Activated T-helper 2 cell treated with anti-CD3 and anti-CD28 coated beads, Interferon-gamma antibody, Interleukin-2, Interleukin-4, amounts not matched to agents 10 μg/mL and 5 μg/mL and 100 μg/mL, durations not matched to agents 14 hours and 24 hours and 36 hours (primary cell): ENCODE results near the gene CCDC178. TPM values are rescaled to one million over a fixed set of nuclear protein-coding genes. Genes with fewer than 3 reads are reported as not detected.

Experiments
- DNase-seq: peaks from one replicate; pipeline ENCODE4 v3.0.0; 2021; ENCODE audit warnings: low spot score
- H3K27ac Mint-ChIP-seq: one replicate; pipeline ENCODE4 v1.8.0; 2021; ENCODE audit warnings: mixed read lengths
- H3K27me3 Mint-ChIP-seq: one replicate; pipeline ENCODE4 v1.8.0; 2021; ENCODE audit warnings: low read depth, mixed read lengths
- H3K36me3 Mint-ChIP-seq: one replicate; pipeline ENCODE4 v1.8.0; 2021; ENCODE audit warnings: low read depth, mixed read lengths
- H3K4me1 Mint-ChIP-seq: one replicate; pipeline ENCODE4 v1.8.0; 2021; ENCODE audit warnings: low read depth, mixed read lengths
- H3K4me3 Mint-ChIP-seq: one replicate; pipeline ENCODE4 v1.8.0; 2021; ENCODE audit warnings: low read depth, mild to moderate bottlenecking, moderate library complexity, mixed read lengths
- H3K9me3 Mint-ChIP-seq: one replicate; pipeline ENCODE4 v1.8.0; 2021; ENCODE audit warnings: mixed read lengths
- intact Hi-C: fragments of 100-400 bp; cut with micrococcal nuclease; formaldehyde crosslinking; loops from one replicate; pipeline ENCODE4 v1.15.1; 2023
- total RNA-seq: library from RNA; stranded (reverse); gene quantifications from 2 replicates; pipeline ENCODE4 v1.2.3, GENCODE V29; 2022

CCDC178 gene
- total RNA-seq, 1 donor from 2014 or later: not detected

DNA sequence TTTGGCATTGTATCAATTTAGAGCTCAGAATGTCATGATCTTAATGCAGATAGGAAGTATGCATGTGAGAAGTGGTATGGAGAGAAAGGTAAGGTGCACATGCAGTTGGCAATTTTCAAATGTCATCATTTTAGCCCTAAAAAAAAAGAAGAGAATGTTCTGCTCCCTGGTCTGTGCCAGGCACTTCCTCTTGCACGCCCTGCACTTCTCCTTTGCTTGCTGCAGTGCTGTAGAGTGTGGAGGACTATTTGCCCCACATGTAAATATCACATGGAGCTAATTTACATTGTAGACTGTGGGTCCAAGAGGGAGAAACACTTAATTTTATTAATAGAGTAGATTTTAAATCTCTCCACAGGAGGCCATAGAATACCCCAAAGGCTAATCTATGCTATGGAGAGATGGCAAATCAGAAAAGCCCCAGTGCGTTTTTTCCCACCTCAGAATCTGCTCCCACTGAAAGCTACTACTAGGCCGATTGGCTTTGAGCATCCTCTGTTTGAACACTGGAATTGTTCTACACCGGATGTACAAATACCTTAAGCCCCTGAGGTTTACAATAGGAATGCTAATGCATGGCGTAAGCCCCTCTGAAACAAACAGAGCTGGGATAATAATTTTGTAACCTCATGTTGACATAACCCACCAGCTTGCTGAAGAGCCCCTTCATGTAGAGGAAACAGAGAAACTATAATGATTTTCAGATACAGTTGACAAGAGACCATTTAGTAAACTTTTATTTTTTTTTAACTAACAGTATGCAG, 530.5 kb downstream of the CCDC178 start:
- Mint-ChIP-seq H3K4me1 (no peaks in the 10 kb centered on the region), H3K36me3 (no peaks in the 10 kb centered on the region), H3K27me3 (no peaks in the 10 kb centered on the region), H3K4me3 (no peak overlapping the region), H3K27ac (no peak overlapping the region), H3K9me3 (peaks cover 6% of the 10 kb centered on the region)
- no peak for DNase-seq
- intact Hi-C loops: no loop called here

DNA sequence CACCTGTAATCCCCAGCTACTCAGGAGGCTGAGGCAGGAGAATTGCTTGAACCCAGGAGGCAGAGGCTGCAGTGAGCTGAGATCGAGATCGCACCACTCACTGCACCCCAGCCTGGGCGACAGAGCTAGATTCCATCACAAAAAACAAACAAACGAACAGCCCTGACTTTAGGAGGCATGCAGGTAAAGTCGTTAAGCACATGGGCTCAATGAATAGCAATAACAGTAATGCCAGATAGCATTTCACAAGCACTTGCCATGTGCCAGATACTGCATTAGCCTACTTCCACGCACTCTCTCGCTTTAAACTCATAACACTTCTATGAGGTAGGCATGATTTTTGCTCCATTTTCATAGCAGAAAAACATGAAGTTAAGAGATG, 532.1 kb downstream of the CCDC178 start:
- Mint-ChIP-seq H3K4me1 (no peaks in the 10 kb centered on the region), H3K27me3 (no peaks in the 10 kb centered on the region), H3K9me3 (peaks cover 8% of the 10 kb centered on the region), H3K36me3 (no peaks in the 10 kb centered on the region), H3K27ac (no peak overlapping the region), H3K4me3 (no peak overlapping the region)
- intact Hi-C loops: no loop called here
- DNase-seq: no peak

DNA sequence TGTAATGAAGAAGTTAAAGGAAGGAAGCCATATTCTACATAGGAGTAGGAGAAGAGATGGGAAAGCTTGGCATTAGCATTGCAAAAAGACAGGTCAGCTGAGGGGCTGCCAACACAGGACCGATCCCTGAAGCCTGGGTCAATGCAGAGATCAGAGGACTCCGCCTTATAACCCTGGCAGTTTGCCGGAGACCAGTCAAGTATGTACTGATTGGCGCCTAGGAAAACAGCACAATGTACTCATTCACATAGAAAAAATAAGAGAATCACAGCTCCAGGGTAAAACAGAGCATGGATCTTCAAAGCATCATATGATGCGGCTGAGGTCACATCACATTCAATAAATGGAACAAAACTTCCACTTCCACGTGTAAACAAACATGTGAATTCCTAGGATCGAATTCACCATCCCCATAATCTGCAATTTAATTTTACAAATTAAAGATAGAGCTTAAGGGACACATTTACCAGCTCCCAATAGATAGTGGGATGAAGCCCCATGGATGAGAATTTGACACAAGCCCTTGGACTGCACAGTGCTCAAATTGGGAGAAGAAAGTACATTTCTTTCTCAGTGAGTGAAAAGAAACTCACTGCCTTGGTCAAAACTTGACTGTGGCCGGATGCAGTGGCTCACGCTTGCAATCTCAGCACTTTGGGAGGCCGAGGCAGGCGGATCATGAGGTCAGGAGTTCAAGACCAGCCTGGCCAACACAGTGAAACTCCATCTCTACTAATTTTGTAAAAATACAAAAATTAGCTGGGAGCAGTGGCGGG, 532.7 kb downstream of the CCDC178 start:
- H3K27ac Mint-ChIP-seq: no peak overlapping the region
- H3K27me3 Mint-ChIP-seq: no peaks in the 10 kb centered on the region
- H3K36me3 Mint-ChIP-seq: no peaks in the 10 kb centered on the region
- intact Hi-C loops: no loop called here
- peaks cover 9% of the 10 kb centered on the region for H3K9me3 Mint-ChIP-seq
- DNase-seq: no peak
- H3K4me1 Mint-ChIP-seq: no peaks in the 10 kb centered on the region
- H3K4me3 Mint-ChIP-seq: no peak overlapping the region

DNA sequence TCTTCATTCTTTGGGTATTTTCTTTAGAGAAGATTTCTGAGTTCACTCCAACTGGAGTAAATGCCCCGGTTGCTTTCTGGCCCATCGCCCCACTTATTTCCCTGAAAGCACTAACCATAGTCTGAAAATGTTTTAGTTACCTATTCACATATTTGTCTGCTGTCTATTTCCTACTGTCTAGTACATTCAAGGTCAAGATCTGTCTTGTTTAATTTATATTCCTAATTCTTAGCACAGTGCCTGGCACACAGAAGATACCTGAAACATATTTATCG, 533.3 kb downstream of the CCDC178 start:
- H3K36me3 Mint-ChIP-seq: no peaks in the 10 kb centered on the region
- DNase-seq: no peak
- H3K4me3 Mint-ChIP-seq: no peak overlapping the region
- H3K4me1 Mint-ChIP-seq: no peaks in the 10 kb centered on the region
- intact Hi-C loops: no loop called here
- no peak overlapping the region for H3K27ac Mint-ChIP-seq
- H3K27me3 Mint-ChIP-seq: no peaks in the 10 kb centered on the region
- peaks cover 9% of the 10 kb centered on the region for H3K9me3 Mint-ChIP-seq

DNA sequence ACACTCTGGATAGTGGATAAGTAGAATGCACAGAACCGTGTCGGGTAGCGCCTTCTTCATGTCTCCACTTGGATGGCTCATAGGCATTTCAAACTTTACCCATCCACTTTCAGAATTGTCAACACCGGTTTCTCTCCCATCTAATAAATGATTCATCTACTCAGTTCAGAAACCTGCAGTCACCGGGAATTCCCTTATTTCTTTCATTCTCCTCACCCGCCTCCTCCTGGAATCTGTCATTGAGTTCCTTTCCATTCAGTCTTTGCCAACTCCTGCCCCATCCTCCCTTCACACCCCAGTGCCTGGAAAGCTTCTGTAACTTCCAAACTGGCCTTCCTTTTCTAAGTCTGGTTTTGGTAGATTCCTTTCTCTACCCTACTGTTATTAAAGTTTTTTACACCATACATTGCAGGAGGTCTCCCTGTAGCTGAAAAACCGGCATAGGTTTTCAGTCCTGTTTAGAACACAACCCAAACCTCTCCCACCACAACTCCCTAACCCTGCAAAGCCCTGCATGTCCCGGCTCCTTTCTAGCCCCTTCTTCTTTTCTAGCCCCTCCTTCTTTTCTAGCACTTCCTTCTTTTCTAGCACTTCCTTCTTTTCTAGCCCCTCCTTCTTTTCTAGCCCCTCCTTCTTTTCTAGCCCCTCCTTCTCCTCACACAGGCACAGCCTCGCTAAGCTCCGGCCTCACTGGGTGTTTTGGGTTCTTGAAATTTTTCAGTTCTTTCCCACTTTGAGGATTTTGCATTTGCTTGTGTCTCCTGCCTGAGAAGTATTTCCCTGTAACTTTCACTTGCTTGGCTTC, 533.8 kb downstream of the CCDC178 start:
- Mint-ChIP-seq H3K27ac (no peak overlapping the region), H3K4me1 (no peaks in the 10 kb centered on the region), H3K27me3 (no peaks in the 10 kb centered on the region), H3K36me3 (no peaks in the 10 kb centered on the region), H3K9me3 (peaks cover 9% of the 10 kb centered on the region), H3K4me3 (no peak overlapping the region)
- DNase-seq: no peak
- intact Hi-C loops: no loop called here

DNA sequence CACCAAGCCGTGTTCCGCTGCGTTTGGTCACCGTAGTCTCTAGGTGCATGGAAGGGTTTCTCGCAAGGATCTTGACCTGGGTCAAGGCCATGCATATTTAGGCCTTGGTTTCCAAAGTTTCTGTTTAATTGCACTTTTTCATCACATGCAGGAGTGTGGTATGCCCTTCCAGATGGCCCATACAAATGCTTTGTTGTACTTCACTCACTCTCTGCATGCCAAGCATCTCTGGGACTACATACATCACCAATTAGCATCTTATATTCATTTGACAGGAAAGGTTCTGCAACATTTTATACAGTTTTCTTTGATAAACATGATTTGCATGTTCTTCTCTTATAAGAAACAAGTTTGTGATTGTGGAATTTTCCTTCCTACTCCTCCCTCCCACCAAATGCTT, 534.9 kb downstream of the CCDC178 start:
- Mint-ChIP-seq H3K4me1 (no peaks in the 10 kb centered on the region), H3K36me3 (no peaks in the 10 kb centered on the region), H3K27ac (no peak overlapping the region), H3K27me3 (no peaks in the 10 kb centered on the region), H3K9me3 (peaks cover 9% of the 10 kb centered on the region), H3K4me3 (no peak overlapping the region)
- intact Hi-C loops: no loop called here
- DNase-seq: no peak

DNA sequence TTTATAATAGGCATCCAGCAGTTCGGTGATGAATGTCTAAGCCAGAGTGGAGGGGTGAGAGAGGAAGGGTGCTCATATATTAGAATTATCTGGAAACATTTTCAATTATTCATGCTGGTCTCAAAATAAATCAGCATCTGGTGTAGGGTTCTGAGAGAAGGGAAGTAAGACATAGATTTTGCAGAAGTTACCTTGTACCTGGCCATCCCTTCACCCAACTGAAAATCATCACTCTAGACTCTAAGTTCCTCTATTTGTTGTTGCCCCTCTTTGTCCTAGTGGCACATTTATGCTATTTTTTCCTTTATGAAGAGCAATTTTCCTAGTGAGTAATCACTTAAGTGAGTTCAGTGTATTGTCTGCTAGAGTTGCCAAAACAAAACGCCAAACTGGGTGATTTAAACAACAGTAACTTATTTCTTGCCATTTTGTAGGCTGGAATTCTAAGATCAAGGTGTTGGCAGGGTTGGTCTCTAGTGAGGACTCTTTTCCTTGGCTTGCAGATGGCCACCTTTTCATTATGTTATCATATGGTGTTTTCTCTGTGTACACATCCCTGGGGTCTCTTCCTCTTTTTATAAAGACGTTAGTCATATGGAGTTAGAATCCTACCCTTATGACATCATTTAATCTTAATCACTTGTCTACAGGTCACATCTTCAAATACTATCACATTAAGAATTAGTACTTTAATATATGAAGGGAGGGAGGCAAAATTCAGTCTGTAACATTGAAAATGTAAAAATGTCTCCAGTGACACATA, 537.8 kb downstream of the CCDC178 start:
- peaks cover 13% of the 10 kb centered on the region for H3K9me3 Mint-ChIP-seq
- no peaks in the 10 kb centered on the region for H3K4me1 Mint-ChIP-seq
- no peaks in the 10 kb centered on the region for H3K27me3 Mint-ChIP-seq
- H3K27ac Mint-ChIP-seq: no peak overlapping the region
- no peak overlapping the region for H3K4me3 Mint-ChIP-seq
- no peaks in the 10 kb centered on the region for H3K36me3 Mint-ChIP-seq
- intact Hi-C loops: no loop called here
- no peak for DNase-seq

DNA sequence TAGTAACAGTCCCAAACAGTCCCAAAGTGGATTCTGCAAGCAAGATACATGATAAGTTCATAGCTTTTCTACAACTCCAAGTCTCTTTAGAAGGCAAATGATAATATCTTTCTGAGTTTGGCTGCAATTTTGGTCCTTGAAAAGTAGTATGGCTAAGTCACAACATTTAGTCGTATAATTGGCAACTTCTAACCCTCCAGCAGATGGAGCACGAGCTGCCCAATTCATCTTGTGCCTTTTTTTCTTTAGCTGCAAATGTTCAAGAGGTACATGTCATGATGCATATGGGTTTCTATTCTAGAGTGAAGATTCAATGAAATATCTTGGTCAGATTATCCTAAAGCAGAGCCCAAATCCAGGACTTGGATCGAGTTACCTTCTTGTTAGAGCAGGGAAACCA, 540.7 kb downstream of the CCDC178 start:
- H3K36me3 Mint-ChIP-seq: no peaks in the 10 kb centered on the region
- intact Hi-C loops: no loop called here
- H3K9me3 Mint-ChIP-seq: peaks cover 15% of the 10 kb centered on the region
- no peak overlapping the region for H3K27ac Mint-ChIP-seq
- H3K4me1 Mint-ChIP-seq: no peaks in the 10 kb centered on the region
- DNase-seq: no peak
- no peaks in the 10 kb centered on the region for H3K27me3 Mint-ChIP-seq
- H3K4me3 Mint-ChIP-seq: no peak overlapping the region

DNA sequence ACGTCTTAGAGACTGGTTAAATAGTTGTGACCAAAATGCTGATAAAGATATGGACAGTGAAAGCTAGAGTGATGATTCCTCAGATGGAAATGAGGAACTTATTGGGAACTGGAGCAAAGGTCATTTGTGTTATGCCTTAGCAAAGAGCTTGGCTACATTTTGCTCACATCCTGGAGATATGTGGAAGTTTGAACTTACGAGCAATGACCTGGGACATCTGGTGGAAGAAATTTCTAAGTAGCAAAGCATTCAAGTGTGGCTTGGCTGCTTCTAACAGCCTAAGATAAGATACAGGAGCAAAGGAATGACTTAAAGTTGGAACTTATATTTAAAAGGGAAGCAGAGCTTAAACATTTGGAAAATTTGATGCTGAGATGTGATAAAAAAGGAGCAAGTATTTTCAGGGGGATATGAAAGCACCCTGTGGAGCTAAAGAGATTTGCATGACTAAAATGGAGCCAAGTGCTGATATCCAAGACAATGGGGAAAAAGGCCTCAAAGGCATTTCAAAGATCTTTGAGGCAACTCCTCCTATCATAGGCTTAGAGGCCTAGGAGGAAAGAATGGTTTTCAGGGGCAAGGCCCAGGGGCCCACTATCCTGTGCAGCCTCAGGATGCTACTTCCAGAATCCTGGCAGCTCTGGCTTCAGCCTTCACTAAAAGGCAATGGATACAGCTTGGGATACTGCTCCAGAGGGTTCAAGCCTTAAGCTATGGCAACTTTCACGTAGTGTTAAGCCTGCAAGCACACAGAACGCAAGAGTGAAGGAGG, 543.6 kb downstream of the CCDC178 start:
- Mint-ChIP-seq H3K27me3 (no peaks in the 10 kb centered on the region), H3K36me3 (no peaks in the 10 kb centered on the region), H3K4me3 (no peak overlapping the region), H3K9me3 (peaks cover 12% of the 10 kb centered on the region), H3K27ac (no peak overlapping the region), H3K4me1 (no peaks in the 10 kb centered on the region)
- DNase-seq: no peak
- intact Hi-C loops: no loop called here

DNA sequence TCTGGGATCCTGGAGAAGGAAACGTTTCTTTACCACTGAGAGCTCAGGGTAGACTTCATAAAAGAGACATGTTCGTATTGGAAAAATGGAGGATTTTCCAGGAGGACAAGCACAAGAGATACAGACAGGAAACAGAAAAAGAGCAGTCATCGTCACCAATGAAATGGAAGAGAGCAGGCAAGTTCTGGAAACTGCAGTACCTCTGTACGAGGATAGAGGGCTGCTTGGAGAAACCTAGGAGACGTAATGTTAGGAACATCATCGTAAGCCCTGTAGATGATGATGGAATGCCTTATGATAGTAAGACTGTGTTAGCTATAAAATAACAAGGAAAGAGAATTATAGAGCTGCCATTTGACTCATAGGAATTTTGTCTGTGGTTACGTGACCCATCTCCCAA, 546.6 kb downstream of the CCDC178 start:
- H3K27ac Mint-ChIP-seq: no peak overlapping the region
- intact Hi-C loops: no loop called here
- H3K4me1 Mint-ChIP-seq: no peaks in the 10 kb centered on the region
- no peak for DNase-seq
- H3K27me3 Mint-ChIP-seq: no peaks in the 10 kb centered on the region
- no peak overlapping the region for H3K4me3 Mint-ChIP-seq
- peaks cover 12% of the 10 kb centered on the region for H3K9me3 Mint-ChIP-seq
- H3K36me3 Mint-ChIP-seq: no peaks in the 10 kb centered on the region

DNA sequence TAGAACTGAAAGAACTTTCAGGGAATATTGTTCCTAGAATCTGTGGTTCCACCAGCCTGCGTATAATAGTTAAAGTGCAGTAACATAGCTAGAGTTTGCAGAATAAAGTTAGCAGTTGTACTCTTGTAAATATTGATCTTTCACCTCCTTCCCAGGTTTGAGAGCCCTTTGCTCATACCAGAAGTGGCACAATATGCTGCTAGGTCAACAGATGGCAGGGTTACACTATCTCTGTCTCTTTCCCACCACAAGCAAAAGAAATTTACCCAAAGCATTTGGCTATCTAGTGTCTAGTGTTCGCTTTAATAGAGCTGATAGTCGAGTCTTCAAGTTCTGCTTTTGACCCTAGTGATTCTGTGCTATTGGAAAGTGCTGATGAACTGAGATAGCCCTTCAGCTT, 548.7 kb downstream of the CCDC178 start:
- DNase-seq: no peak
- no peak overlapping the region for H3K27ac Mint-ChIP-seq
- no peaks in the 10 kb centered on the region for H3K27me3 Mint-ChIP-seq
- H3K4me3 Mint-ChIP-seq: no peak overlapping the region
- peaks cover 5% of the 10 kb centered on the region for H3K9me3 Mint-ChIP-seq
- intact Hi-C loops: no loop called here
- H3K36me3 Mint-ChIP-seq: no peaks in the 10 kb centered on the region
- H3K4me1 Mint-ChIP-seq: no peaks in the 10 kb centered on the region

DNA sequence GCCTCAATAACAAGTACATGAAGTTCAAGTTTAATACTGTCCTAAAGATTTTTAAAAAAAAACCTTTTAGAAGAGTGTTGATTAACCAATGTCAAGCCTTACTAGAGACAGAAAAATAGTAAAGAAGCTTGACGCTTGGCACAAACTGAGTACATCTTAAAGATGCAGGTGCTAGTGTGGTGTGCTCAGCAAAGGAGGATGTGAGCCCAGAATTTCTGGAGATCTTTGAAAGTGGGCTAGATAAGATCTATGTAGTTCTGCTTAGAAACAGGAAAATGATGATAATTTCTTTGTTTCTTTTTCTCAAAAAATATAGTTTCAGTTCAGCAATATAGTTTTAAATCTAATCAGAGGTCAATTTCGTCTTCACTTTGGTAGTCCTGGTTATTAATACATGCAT, 549.4 kb downstream of the CCDC178 start:
- intact Hi-C loops: no loop called here
- Mint-ChIP-seq H3K27ac (no peak overlapping the region), H3K27me3 (no peaks in the 10 kb centered on the region), H3K36me3 (no peaks in the 10 kb centered on the region), H3K4me3 (no peak overlapping the region), H3K4me1 (no peaks in the 10 kb centered on the region), H3K9me3 (no peaks in the 10 kb centered on the region)
- DNase-seq: no peak
